Measurements from ENCODE around the gene SH2D2A.

Gene SH2D2A

GRCh38 chr1:156847591-156848460, 31.2 kb upstream of the SH2D2A start:
- WGBS = 68% methylated on average over 7 of the region's 7 CpGs
- H3K4me1 ChIP-seq (ENCODE audit: insufficient read depth, low read length) = peaks cover 7% of the 10 kb centered on the region; the same call in 1 of the 2 replicates
- no peak overlapping the region for H3K4me3 ChIP-seq (ENCODE audit: low read length)
- H3K9me3 ChIP-seq (ENCODE audit: insufficient read depth, low read depth, low read length) = no peaks in the 10 kb centered on the region
- no peaks in the 10 kb centered on the region for H3K36me3 ChIP-seq (ENCODE audit: insufficient read depth, low read length)
- H3K27me3 ChIP-seq (ENCODE audit: insufficient read depth, low read length) = peaks cover 100% of the 10 kb centered on the region
- no peak overlapping the region for H3K27ac ChIP-seq (ENCODE audit: low read depth, low read length)
- H3K9ac ChIP-seq (ENCODE audit: low read depth, low read length) = no peak overlapping the region

GRCh38 chr1:156846643-156847042, 30.0 kb upstream of the SH2D2A start:
- no peak overlapping the region for H3K27ac ChIP-seq (ENCODE audit: low read depth, low read length)
- H3K4me3 ChIP-seq (ENCODE audit: low read length) = no peak overlapping the region
- no peaks in the 10 kb centered on the region for H3K9me3 ChIP-seq (ENCODE audit: insufficient read depth, low read depth, low read length)
- peaks cover 99% of the 10 kb centered on the region for H3K27me3 ChIP-seq (ENCODE audit: insufficient read depth, low read length)
- peaks cover 7% of the 10 kb centered on the region; the same call in 1 of the 2 replicates for H3K4me1 ChIP-seq (ENCODE audit: insufficient read depth, low read length)
- 79% methylated on average over 5 of the region's 5 CpGs for WGBS
- no peaks in the 10 kb centered on the region for H3K36me3 ChIP-seq (ENCODE audit: insufficient read depth, low read length)
- no peak overlapping the region for H3K9ac ChIP-seq (ENCODE audit: low read depth, low read length)

GRCh38 chr1:156845953-156846545, 29.4 kb upstream of the SH2D2A start:
- Histone ChIP-seq H3K27me3 (ENCODE audit: insufficient read depth, low read length) (peaks cover 99% of the 10 kb centered on the region), H3K4me1 (ENCODE audit: insufficient read depth, low read length) (peaks cover 7% of the 10 kb centered on the region; the same call in 1 of the 2 replicates), H3K9ac (ENCODE audit: low read depth, low read length) (no peak overlapping the region), H3K4me3 (ENCODE audit: low read length) (no peak overlapping the region), H3K27ac (ENCODE audit: low read depth, low read length) (no peak overlapping the region), H3K36me3 (ENCODE audit: insufficient read depth, low read length) (no peaks in the 10 kb centered on the region), H3K9me3 (ENCODE audit: insufficient read depth, low read depth, low read length) (no peaks in the 10 kb centered on the region)
- 44% methylated on average over 18 of the region's 18 CpGs for WGBS

- Histone ChIP-seq H3K27ac (ENCODE audit: low read depth, low read length) (no peak overlapping the region), H3K4me1 (ENCODE audit: insufficient read depth, low read length) (peaks cover 7% of the 10 kb centered on the region; the same call in 1 of the 2 replicates), H3K27me3 (ENCODE audit: insufficient read depth, low read length) (peaks cover 93% of the 10 kb centered on the region), H3K9ac (ENCODE audit: low read depth, low read length) (no peak overlapping the region), H3K4me3 (ENCODE audit: low read length) (peak overlapping the region; percentile 48), H3K9me3 (ENCODE audit: insufficient read depth, low read depth, low read length) (no peaks in the 10 kb centered on the region), H3K36me3 (ENCODE audit: insufficient read depth, low read length) (no peaks in the 10 kb centered on the region)
- WGBS = 13% methylated on average over 64 of the region's 69 CpGs
These were observed 28.7 kb upstream of the SH2D2A start for GRCh38 chr1:156845055-156845952.

GRCh38 chr1:156844638-156845037, 28.0 kb upstream of the SH2D2A start:
- Histone ChIP-seq H3K4me1 (ENCODE audit: insufficient read depth, low read length) (peaks cover 7% of the 10 kb centered on the region; the same call in 1 of the 2 replicates), H3K9ac (ENCODE audit: low read depth, low read length) (no peak overlapping the region), H3K9me3 (ENCODE audit: insufficient read depth, low read depth, low read length) (no peaks in the 10 kb centered on the region), H3K27ac (ENCODE audit: low read depth, low read length) (no peak overlapping the region), H3K4me3 (ENCODE audit: low read length) (peak overlapping the region; percentile 48; the same call in 1 of the 2 replicates), H3K36me3 (ENCODE audit: insufficient read depth, low read length) (no peaks in the 10 kb centered on the region), H3K27me3 (ENCODE audit: insufficient read depth, low read length) (peaks cover 86% of the 10 kb centered on the region)
- 63% methylated on average over 14 of the region's 14 CpGs for WGBS

GRCh38 chr1:156844102-156844501, 27.5 kb upstream of the SH2D2A start:
- Histone ChIP-seq H3K9me3 (ENCODE audit: insufficient read depth, low read depth, low read length) (no peaks in the 10 kb centered on the region), H3K9ac (ENCODE audit: low read depth, low read length) (no peak overlapping the region), H3K36me3 (ENCODE audit: insufficient read depth, low read length) (no peaks in the 10 kb centered on the region), H3K27ac (ENCODE audit: low read depth, low read length) (no peak overlapping the region), H3K4me1 (ENCODE audit: insufficient read depth, low read length) (peaks cover 7% of the 10 kb centered on the region; the same call in 1 of the 2 replicates), H3K4me3 (ENCODE audit: low read length) (no peak overlapping the region), H3K27me3 (ENCODE audit: insufficient read depth, low read length) (peaks cover 81% of the 10 kb centered on the region)
- 73% methylated on average over 6 of the region's 6 CpGs for WGBS

- H3K36me3 ChIP-seq (ENCODE audit: insufficient read depth, low read length) = no peaks in the 10 kb centered on the region
- no peak overlapping the region for H3K27ac ChIP-seq (ENCODE audit: low read depth, low read length)
- 0 out of 2 replicates have a peak, but pooled peaks cover 2% of the 10 kb centered on the region for H3K4me1 ChIP-seq (ENCODE audit: insufficient read depth, low read length)
- H3K9me3 ChIP-seq (ENCODE audit: insufficient read depth, low read depth, low read length) = no peaks in the 10 kb centered on the region
- 89% methylated on average over 9 of the region's 9 CpGs for WGBS
- H3K4me3 ChIP-seq (ENCODE audit: low read length) = no peak overlapping the region
- no peak overlapping the region for H3K9ac ChIP-seq (ENCODE audit: low read depth, low read length)
- peaks cover 72% of the 10 kb centered on the region for H3K27me3 ChIP-seq (ENCODE audit: insufficient read depth, low read length)
These were observed 26.1 kb upstream of the SH2D2A start for GRCh38 chr1:156842618-156843300.

- 69% methylated on average over 14 of the region's 16 CpGs for WGBS
- H3K36me3 ChIP-seq (ENCODE audit: insufficient read depth, low read length) = no peaks in the 10 kb centered on the region
- H3K27me3 ChIP-seq (ENCODE audit: insufficient read depth, low read length) = peaks cover 65% of the 10 kb centered on the region
- no peak overlapping the region for H3K9ac ChIP-seq (ENCODE audit: low read depth, low read length)
- no peaks in the 10 kb centered on the region for H3K9me3 ChIP-seq (ENCODE audit: insufficient read depth, low read depth, low read length)
- H3K4me1 ChIP-seq (ENCODE audit: insufficient read depth, low read length) = 0 out of 2 replicates have a peak, but pooled peaks cover 2% of the 10 kb centered on the region
- no peak overlapping the region for H3K4me3 ChIP-seq (ENCODE audit: low read length)
- H3K27ac ChIP-seq (ENCODE audit: low read depth, low read length) = no peak overlapping the region
These were observed 24.7 kb upstream of the SH2D2A start for GRCh38 chr1:156841295-156841855.

- H3K36me3 ChIP-seq (ENCODE audit: insufficient read depth, low read length) = no peaks in the 10 kb centered on the region
- no peak overlapping the region for H3K27ac ChIP-seq (ENCODE audit: low read depth, low read length)
- 0 out of 2 replicates have a peak, but pooled peaks cover 2% of the 10 kb centered on the region for H3K4me1 ChIP-seq (ENCODE audit: insufficient read depth, low read length)
- H3K4me3 ChIP-seq (ENCODE audit: low read length) = no peak overlapping the region
- 81% methylated on average over 14 of the region's 14 CpGs for WGBS
- no peak overlapping the region for H3K9ac ChIP-seq (ENCODE audit: low read depth, low read length)
- H3K9me3 ChIP-seq (ENCODE audit: insufficient read depth, low read depth, low read length) = no peaks in the 10 kb centered on the region
- peaks cover 61% of the 10 kb centered on the region for H3K27me3 ChIP-seq (ENCODE audit: insufficient read depth, low read length)
These were observed 24.2 kb upstream of the SH2D2A start for GRCh38 chr1:156840898-156841279.

- no peak overlapping the region for H3K9ac ChIP-seq (ENCODE audit: low read depth, low read length)
- H3K4me1 ChIP-seq (ENCODE audit: insufficient read depth, low read length) = 0 out of 2 replicates have a peak, but pooled peaks cover 2% of the 10 kb centered on the region
- WGBS = 75% methylated on average over 8 of the region's 8 CpGs
- H3K27me3 ChIP-seq (ENCODE audit: insufficient read depth, low read length) = peaks cover 61% of the 10 kb centered on the region
- no peak overlapping the region for H3K27ac ChIP-seq (ENCODE audit: low read depth, low read length)
- no peak overlapping the region for H3K4me3 ChIP-seq (ENCODE audit: low read length)
- H3K9me3 ChIP-seq (ENCODE audit: insufficient read depth, low read depth, low read length) = no peaks in the 10 kb centered on the region
- H3K36me3 ChIP-seq (ENCODE audit: insufficient read depth, low read length) = no peaks in the 10 kb centered on the region
These were observed 23.7 kb upstream of the SH2D2A start for GRCh38 chr1:156840186-156840897.
